ENCODE measurements around the gene ATXN7. TPM values are rescaled to one million over a fixed set of nuclear protein-coding genes. Genes with fewer than 3 reads are reported as not detected.

ATXN7 gene
- total RNA-seq, 1 experiment from 2014 or later = 36.7 TPM

GRCh38 chr3:63895422-63896189 is 31.9 kb downstream of the ATXN7 start:
- H3K27me3 Mint-ChIP-seq (ENCODE audit: insufficient read depth, unreplicated experiment) = no peaks in the 10 kb centered on the region
- peaks cover 6% of the 10 kb centered on the region for H3K4me1 Mint-ChIP-seq (ENCODE audit: insufficient read depth, unreplicated experiment)
- H3K9me3 Mint-ChIP-seq (ENCODE audit: unreplicated experiment) = no peaks in the 10 kb centered on the region
- intact Hi-C loops (cut with micrococcal nuclease) = no loop called here
- ChIA-PET POLR2A (interaction anchor here (1.1 to 1.6 kb wide), 2 partner anchors 12 to 18 kb away, joined by 3 read pairs; no protein-coding TSS in a partner anchor), CTCF (interaction anchor here (0.6 kb wide), 2 partner anchors 9 to 114 kb away, joined by 3 to 4 read pairs; no protein-coding TSS in a partner anchor)
- BruUV-seq (replicated peaks) = no TSS peak
- no peak for DNase-seq (ENCODE audit: unreplicated experiment)
- H3K36me3 Mint-ChIP-seq (ENCODE audit: insufficient read depth, unreplicated experiment) = peaks cover 25% of the 10 kb centered on the region
- no peak overlapping the region for H3K27ac Mint-ChIP-seq (ENCODE audit: low read depth, unreplicated experiment)
- H3K4me3 Mint-ChIP-seq (ENCODE audit: unreplicated experiment) = no peak overlapping the region
- no peak for TF ChIP-seq CTCF (IDR thresholded peaks at IDR 0.05; ENCODE audit: unreplicated experiment)

DNA sequence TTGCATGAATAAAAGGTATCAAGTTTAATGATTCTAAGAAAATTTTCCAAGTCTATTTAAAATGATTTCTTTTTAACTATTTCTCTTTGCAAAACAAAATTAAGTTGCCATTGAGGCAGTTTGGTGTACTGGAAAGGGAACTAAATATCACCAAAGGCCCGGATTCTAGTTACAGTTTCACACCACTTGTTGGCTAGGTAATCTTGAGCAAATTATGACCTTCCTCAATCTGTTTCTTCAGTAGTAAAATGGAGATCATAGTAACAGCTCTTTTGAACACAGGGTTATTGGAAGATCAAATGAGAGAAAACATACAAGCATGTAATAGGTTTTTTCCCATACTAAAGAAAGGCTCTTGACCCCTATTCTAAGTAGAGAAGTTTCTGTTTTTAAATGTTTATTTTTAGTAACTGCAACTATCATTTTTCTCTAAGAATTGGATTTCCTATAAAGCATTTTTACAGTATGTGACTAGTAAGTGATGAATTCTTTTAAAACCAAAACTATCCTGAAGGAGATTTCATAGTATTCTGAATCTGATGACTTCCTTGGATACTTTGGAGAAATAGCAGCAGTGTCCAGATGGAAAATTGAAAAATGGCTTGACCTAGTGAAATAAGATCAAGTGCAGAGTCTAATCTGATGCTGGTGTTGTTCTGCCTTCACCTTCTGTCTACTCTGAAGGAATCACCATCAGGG is 32.8 kb downstream of the ATXN7 start:
- DNase-seq (ENCODE audit: unreplicated experiment) = no peak
- intact Hi-C loops (cut with micrococcal nuclease) = no loop called here
- no peak overlapping the region for H3K4me3 Mint-ChIP-seq (ENCODE audit: unreplicated experiment)
- peaks cover 6% of the 10 kb centered on the region for H3K4me1 Mint-ChIP-seq (ENCODE audit: insufficient read depth, unreplicated experiment)
- ChIA-PET CTCF (no interaction called here), POLR2A (interaction anchor here (1.1 kb wide), 1 partner anchor 17 kb away, joined by 3 read pairs; no protein-coding TSS in a partner anchor)
- BruUV-seq (replicated peaks) = no TSS peak
- H3K9me3 Mint-ChIP-seq (ENCODE audit: unreplicated experiment) = no peaks in the 10 kb centered on the region
- no peak for TF ChIP-seq CTCF (IDR thresholded peaks at IDR 0.05; ENCODE audit: unreplicated experiment)
- H3K27ac Mint-ChIP-seq (ENCODE audit: low read depth, unreplicated experiment) = no peak overlapping the region
- H3K27me3 Mint-ChIP-seq (ENCODE audit: insufficient read depth, unreplicated experiment) = no peaks in the 10 kb centered on the region
- H3K36me3 Mint-ChIP-seq (ENCODE audit: insufficient read depth, unreplicated experiment) = peaks cover 19% of the 10 kb centered on the region

- POLR2A ChIA-PET = interaction anchor here (0.6 to 0.8 kb wide), 2 partner anchors 10 to 11 kb away, joined by 3 to 4 read pairs; no protein-coding TSS in a partner anchor
- H3K36me3 Mint-ChIP-seq (ENCODE audit: insufficient read depth, unreplicated experiment) = peaks cover 19% of the 10 kb centered on the region
- intact Hi-C loops (cut with micrococcal nuclease) = no loop called here
- H3K27ac Mint-ChIP-seq (ENCODE audit: low read depth, unreplicated experiment) = no peak overlapping the region
- H3K4me1 Mint-ChIP-seq (ENCODE audit: insufficient read depth, unreplicated experiment) = peaks cover 11% of the 10 kb centered on the region
- H3K9me3 Mint-ChIP-seq (ENCODE audit: unreplicated experiment) = no peaks in the 10 kb centered on the region
- no peak for DNase-seq (ENCODE audit: unreplicated experiment)
- H3K27me3 Mint-ChIP-seq (ENCODE audit: insufficient read depth, unreplicated experiment) = no peaks in the 10 kb centered on the region
- CTCF ChIA-PET = interaction anchor here (0.6 to 0.7 kb wide), 2 partner anchors 35 to 83 kb away, joined by 3 read pairs; no protein-coding TSS in a partner anchor
- no peak overlapping the region for H3K4me3 Mint-ChIP-seq (ENCODE audit: unreplicated experiment)
- no peak for TF ChIP-seq CTCF (IDR thresholded peaks at IDR 0.05; ENCODE audit: unreplicated experiment)
- BruUV-seq (replicated peaks) = no TSS peak
Measured at GRCh38 chr3:63900010-63900409, 36.3 kb downstream of the ATXN7 start.

GRCh38 chr3:63900459-63900858 is 36.8 kb downstream of the ATXN7 start:
- Mint-ChIP-seq H3K4me1 (ENCODE audit: insufficient read depth, unreplicated experiment) (peaks cover 10% of the 10 kb centered on the region), H3K4me3 (ENCODE audit: unreplicated experiment) (no peak overlapping the region), H3K27ac (ENCODE audit: low read depth, unreplicated experiment) (no peak overlapping the region), H3K27me3 (ENCODE audit: insufficient read depth, unreplicated experiment) (no peaks in the 10 kb centered on the region), H3K36me3 (ENCODE audit: insufficient read depth, unreplicated experiment) (peaks cover 19% of the 10 kb centered on the region), H3K9me3 (ENCODE audit: unreplicated experiment) (no peaks in the 10 kb centered on the region)
- intact Hi-C loops (cut with micrococcal nuclease) = no loop called here
- CTCF ChIA-PET = interaction anchor here (0.6 to 0.7 kb wide), 2 partner anchors 35 to 82 kb away, joined by 3 read pairs; no protein-coding TSS in a partner anchor
- no peak for TF ChIP-seq CTCF (IDR thresholded peaks at IDR 0.05; ENCODE audit: unreplicated experiment)
- no peak for DNase-seq (ENCODE audit: unreplicated experiment)
- POLR2A ChIA-PET = interaction anchor here (0.6 to 0.8 kb wide), 2 partner anchors 10 to 11 kb away, joined by 3 to 4 read pairs; no protein-coding TSS in a partner anchor
- BruUV-seq (replicated peaks) = no TSS peak

Data from MCF 10A (cell line).